Measurements from ENCODE around the gene CTLA4.

- TF ChIP-seq CTCF (conservative IDR thresholded peaks at IDR 0.05; ENCODE audit: low read depth, low read length): no peak
- TF ChIP-seq POLR2A (IDR thresholded peaks at IDR 0.05; ENCODE audit: low read depth, low read length): no peak
- no peak for TF ChIP-seq BHLHE40 (IDR thresholded peaks at IDR 0.05; ENCODE audit: low read depth, low read length)
- TF ChIP-seq MAFK (IDR thresholded peaks at IDR 0.05; ENCODE audit: low read depth, low read length): no peak
- TF ChIP-seq CEBPB (IDR thresholded peaks at IDR 0.05; ENCODE audit: low read depth, low read length): no peak
- TF ChIP-seq USF2 (IDR thresholded peaks at IDR 0.05; ENCODE audit: low read depth, low read length): no peak
- no peak for TF ChIP-seq NFE2L2 (IDR thresholded peaks at IDR 0.05; ENCODE audit: low read depth, low read length)
- no peak for TF ChIP-seq RFX5 (IDR thresholded peaks at IDR 0.05; ENCODE audit: low read depth, low read length)
- no peak for TF ChIP-seq MAZ (IDR thresholded peaks at IDR 0.05; ENCODE audit: borderline replicate concordance, low read depth, low read length)
These were observed 32.7 kb downstream of the CTLA4 start for GRCh38 chr2:203900253-203900652.
